Ammon's horn (tissue), 1 donor: ENCODE results near the gene LTO1.

Experiments used
- DNase-seq: peaks from one replicate; pipeline ENCODE4 v3.0.0-alpha.2; 2016; ENCODE audit warnings: low spot score

The LTO1 gene

GRCh38 chr11:69645801-69646492, 29.2 kb downstream of the LTO1 start:
- DNase-seq = no peak

- no peak for DNase-seq
These were observed 30.0 kb downstream of the LTO1 start for GRCh38 chr11:69644962-69645675.

GRCh38 chr11:69644071-69644961, 30.8 kb downstream of the LTO1 start:
- DNase-seq = peak; percentile 40

GRCh38 chr11:69643646-69644045, 31.5 kb downstream of the LTO1 start:
- no peak for DNase-seq

GRCh38 chr11:69642913-69643632, 32.1 kb downstream of the LTO1 start:
- DNase-seq = peak; percentile 79

GRCh38 chr11:69642549-69642912, 32.6 kb downstream of the LTO1 start:
- DNase-seq = no peak

- no peak for DNase-seq
These were observed 33.2 kb downstream of the LTO1 start for GRCh38 chr11:69641681-69642548.

- peak; percentile 69 for DNase-seq
These were observed 34.1 kb downstream of the LTO1 start, which contains the start of gene CCND1 for GRCh38 chr11:69640995-69641581. CCND1 (plus strand) TSS chr11:69641156; CDS start chr11:69641314, 158 bp downstream.

- DNase-seq = peak; percentile 31
These were observed 34.7 kb downstream of the LTO1 start for GRCh38 chr11:69640260-69640994.

- no peak for DNase-seq
These were observed 35.3 kb downstream of the LTO1 start for GRCh38 chr11:69639831-69640230.

GRCh38 chr11:69638941-69639681, 36.0 kb downstream of the LTO1 start:
- DNase-seq = peak; percentile 83

- no peak for DNase-seq
These were observed 36.9 kb downstream of the LTO1 start for GRCh38 chr11:69637941-69638871.

- DNase-seq = no peak
These were observed 37.8 kb downstream of the LTO1 start for GRCh38 chr11:69637198-69637940.

GRCh38 chr11:69636512-69637197, 38.5 kb downstream of the LTO1 start:
- DNase-seq = peak; percentile 69

GRCh38 chr11:69635804-69636511, 39.2 kb downstream of the LTO1 start:
- no peak for DNase-seq

- DNase-seq = no peak
These were observed 40.0 kb downstream of the LTO1 start for GRCh38 chr11:69635195-69635594.
